HG02884 (cell line): ENCODE data around the gene P2RY8.

ENCODE experiments used
- ATAC-seq: cut with Tn5 transposase; IDR thresholded peaks from one replicate; pipeline ENCODE4 v1.9.1; 2021; ENCODE audit warnings: mild to moderate bottlenecking, moderate library complexity; ENCODE audit not compliant: unreplicated experiment

The P2RY8 gene

DNA sequence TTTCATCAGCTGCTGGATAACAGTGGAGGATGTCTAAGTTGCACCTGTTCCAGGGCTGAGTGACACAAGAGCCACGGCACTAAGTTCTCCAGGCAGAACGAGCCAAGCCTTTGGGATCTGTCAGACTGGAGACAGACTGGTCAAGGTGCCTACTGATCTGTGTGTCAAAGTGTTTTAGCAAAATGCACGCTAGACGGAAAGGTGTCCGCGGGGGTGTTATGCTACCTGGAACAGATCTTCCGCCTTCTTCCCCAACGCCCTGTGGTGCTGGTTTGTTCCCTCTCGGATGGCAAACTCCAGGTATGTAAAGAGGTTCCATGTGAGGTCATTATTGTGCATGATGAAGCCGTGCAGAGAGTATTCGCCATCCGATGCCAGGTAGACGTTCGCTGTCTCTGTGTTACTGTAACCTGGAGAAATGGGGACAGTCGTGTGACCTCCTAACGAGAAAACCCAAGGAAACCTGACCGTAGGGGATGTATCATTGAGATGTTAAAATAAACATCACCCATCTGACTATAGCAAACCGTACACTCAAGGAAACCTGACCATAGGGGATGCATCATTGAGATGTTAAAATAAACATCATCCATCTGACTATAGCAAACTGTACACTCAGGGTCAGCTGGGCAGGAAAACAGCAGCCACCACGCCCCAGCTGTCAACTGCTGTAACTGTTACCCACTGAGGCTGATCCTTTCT is 115.4 kb downstream of the P2RY8 start:
- ATAC-seq, result no peak

DNA sequence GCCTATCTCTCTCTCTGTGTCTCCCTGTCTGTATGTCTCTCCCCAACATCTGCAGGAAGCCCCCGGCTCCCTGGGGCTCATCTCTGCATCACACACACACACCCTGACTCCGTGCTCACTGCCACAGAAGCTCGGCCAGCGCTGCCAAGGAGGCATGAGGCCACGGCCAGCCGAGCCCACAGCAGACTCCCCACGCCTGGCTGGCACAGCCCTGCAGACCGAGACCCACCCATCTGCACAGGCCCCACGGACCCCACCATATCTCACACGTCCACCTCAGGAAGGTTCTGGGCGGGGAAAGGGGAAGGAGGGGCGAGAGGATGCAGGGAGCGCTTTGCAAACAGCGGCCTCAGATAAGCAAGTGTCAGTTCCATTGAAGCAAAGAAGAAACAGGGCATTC is 116.6 kb downstream of the P2RY8 start:
- no peak for ATAC-seq

DNA sequence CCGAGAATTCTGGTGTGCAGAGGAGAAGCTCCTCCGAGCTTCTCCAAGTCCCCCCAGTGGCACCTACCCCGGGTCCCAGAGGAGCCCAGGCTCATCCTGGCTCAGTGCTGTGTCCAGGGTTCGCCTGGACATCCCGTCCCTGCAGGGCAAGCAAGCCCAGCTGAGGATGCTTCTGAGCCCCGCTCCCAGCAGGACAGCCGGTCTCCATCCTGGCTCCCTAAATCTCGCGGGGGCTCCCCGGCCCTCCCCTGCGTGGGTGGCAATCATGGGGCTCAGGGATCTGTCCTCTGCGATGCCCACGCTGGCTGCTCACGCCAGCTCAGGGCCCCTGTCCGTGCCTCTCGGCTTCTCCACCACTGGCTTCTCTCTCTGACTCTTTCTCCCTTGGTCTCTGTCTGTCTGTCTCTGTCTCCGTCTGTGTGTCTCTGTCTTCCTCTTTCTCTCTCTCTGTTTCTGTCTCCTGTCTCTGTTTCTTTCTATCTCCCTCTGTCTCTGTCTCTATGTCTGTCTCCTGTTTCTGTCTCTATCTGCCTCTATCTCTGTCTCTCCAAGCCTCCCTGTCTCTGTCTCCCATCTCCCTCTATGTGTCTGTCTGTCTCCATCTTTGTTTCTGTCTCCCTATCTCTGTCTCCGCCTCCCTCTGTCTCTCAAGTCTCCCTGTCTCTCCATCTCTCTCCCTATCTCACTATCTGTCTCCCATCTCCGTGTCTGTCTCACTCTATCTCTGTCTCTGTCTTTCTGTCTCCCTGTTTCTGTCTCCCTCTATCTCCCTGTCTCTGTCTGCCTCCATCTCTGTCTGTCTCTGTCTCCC is 117.2 kb downstream of the P2RY8 start:
- ATAC-seq, result no peak

DNA sequence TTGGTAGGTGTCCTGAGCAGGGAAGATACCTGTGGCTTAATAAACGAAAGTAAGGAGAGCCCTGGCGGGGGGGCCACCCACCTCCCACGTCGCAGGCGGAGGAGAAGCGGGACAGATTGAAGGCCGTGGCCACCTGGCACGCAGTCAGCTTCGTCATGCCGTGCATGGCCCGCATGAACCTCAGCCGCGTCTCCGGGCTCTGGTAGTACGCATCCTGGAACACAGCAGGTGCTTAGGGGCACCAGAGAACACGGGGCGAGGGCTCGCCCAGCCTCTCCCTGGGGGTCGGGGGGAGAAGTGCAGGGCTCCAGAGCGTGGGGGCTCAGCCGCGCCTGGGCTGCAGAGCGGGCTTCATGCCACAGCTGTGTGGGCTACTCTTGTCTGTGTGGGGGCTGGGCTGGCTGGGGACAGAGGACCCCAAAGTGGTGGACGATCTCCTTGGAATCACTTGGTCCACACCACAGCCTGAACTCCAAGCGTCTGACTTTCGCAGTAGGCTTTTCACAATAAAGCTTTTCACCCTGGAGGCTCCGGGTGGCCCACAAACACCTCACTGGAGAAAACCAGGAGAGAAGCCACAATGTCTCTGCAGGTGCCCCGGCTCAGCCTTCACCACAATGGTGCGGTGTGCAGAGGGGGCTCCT is 118.0 kb downstream of the P2RY8 start:
- ATAC-seq, result no peak

DNA sequence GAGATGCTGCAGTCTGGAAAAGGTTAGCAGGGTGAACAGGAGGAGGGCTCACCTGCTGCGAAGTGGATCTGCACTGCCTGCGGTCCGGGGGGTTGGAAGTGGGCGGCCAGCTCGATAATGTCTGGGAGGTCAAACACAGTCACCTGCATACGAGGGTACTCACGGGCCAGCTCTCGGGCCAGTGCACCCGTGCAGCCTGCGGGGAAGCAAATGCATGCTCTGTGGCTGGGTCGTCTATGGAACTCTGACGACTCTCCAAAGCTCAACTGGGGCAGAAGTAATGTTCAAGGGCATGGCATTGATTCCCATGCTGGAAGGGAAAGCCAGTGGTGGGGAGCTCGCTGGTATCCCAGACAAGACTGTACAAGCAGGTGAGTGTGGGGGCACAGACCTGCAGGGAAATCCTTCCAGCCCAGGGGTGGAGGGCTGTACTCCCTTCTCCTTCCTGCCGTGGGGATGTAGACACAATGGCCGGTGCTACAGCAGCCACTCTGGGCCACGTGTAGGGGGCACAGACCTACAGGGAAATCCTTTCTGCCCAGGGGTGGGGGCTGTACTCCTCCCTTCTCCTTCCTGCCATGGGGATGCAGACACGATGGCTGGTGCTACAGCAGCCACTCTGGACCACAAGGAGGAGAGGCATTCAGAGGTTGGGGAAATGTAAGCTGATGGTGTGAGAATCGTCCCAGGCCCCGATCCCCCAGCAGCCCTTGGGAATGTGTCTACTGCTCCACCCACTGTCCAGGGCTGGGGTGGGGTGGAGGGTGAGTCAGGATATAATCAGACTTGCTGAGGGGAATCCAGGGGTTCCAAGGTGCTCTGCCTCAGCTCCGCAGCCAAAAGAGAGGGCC is 118.8 kb downstream of the P2RY8 start:
- no peak for ATAC-seq

DNA sequence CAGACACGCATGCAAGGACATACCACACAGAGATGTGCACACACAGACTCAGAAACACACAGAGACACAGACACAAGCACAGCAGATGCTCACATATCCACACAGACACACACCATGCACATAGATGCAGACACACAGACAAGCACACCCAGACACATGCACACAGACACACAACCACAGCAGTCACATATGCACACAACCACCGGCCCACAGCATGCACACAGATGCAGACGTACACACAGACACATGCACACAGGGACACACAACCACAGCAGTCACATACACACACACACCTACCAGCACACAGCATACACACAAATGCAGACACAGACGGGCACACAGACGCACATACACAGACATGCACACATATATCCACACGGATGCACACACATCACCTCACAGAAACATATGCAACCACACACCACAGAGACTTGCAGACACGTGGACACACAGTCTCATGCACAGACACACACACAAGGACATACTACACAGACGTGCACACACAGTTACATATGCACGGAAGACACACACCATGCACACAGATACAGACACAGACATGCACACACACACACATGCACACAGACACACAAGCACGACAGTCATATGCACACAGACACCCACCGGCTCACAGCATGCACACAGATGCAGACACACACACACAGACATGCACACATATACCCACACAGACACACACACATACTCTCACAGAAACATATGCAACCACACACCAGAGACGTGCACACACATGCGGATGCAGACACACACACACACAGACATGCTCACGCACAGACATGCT is 119.8 kb downstream of the P2RY8 start:
- no peak for ATAC-seq

DNA sequence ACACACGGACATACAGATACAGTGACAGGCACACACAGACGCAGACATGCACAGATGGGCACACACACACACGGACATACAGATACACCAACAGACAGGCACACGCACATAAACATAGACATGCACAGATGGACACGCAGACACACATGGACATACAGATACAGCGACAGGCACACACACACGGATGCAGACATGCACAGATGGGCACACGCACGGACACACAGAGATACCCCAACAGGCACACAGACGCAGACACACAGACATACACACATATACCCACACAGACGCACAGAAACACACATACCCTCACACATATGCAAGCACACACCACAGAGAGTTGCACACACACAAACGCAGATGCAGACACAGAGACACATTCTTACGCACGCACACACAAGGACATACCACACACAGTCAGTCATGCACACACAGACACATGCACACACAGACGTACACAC is 120.6 kb downstream of the P2RY8 start:
- no peak for ATAC-seq
